Kidney (tissue), 14 donors: ENCODE results near the gene UBAC2. TPM values are rescaled to one million over a fixed set of nuclear protein-coding genes. Genes with fewer than 3 reads are reported as not detected.

Source experiments
- DNase-seq, 5 donors: peaks; one replicate each; pipeline ENCODE4 v3.0.0-alpha.2; 2013 to 2020
- FAIRE-seq: peaks from 2 replicates; lab custom pipeline; 2012; peaks lifted over from hg19 to GRCh38; lab: Jason Lieb, UNC
- H3K27ac ChIP-seq, 2 donors: one replicate each; pipeline ENCODE4 v1.7.0; 2013; ENCODE audit warnings: low read depth in 2 of 2, low read length in 2 of 2, inconsistent platforms in 1 of 2
- H3K27me3 ChIP-seq: one replicate; pipeline ENCODE4 v1.7.1; 2013; ENCODE audit warnings: low read length, inconsistent platforms; ENCODE audit not compliant: control insufficient read depth, insufficient read depth
- H3K36me3 ChIP-seq, 3 donors: one replicate each; pipeline versions ENCODE4 v1.7.0 to v1.7.1; 2013; ENCODE audit warnings: low read length in 3 of 3, control low read depth in 1 of 3, inconsistent platforms in 1 of 3; ENCODE audit not compliant: insufficient read depth in 3 of 3, control insufficient read depth in 2 of 3
- H3K4me1 ChIP-seq, 3 donors: one replicate each; pipeline versions ENCODE4 v1.7.0 to v1.7.1; 2013; ENCODE audit warnings: low read length in 3 of 3, inconsistent platforms in 1 of 3, low read depth in 1 of 3; ENCODE audit not compliant: control insufficient read depth in 2 of 3, insufficient read depth in 2 of 3
- H3K4me3 ChIP-seq, 3 donors: one replicate each; pipeline versions ENCODE4 v1.7.0 to v1.8.1; 2013; ENCODE audit warnings: low read length in 3 of 3, control low read depth in 1 of 3, inconsistent platforms in 1 of 3
- H3K9ac ChIP-seq, 3 donors: one replicate each; pipeline versions ENCODE4 v1.7.0 to v1.7.1; 2013; ENCODE audit warnings: low read length in 3 of 3, control low read depth in 1 of 3, inconsistent platforms in 1 of 3
- H3K9me3 ChIP-seq, 3 donors: one replicate each; pipeline versions ENCODE4 v1.7.0 to v1.7.1; 2013; ENCODE audit warnings: low read length in 3 of 3, control low read depth in 1 of 3, inconsistent platforms in 1 of 3; ENCODE audit not compliant: control insufficient read depth in 2 of 3, insufficient read depth in 1 of 3
- CTCF ChIP-seq: IDR thresholded peaks from 3 replicates; pipeline ENCODE4 v1.5.1; 2012; ENCODE audit warnings: mild to moderate bottlenecking, moderate library complexity, borderline replicate concordance; ENCODE audit not compliant: insufficient read depth; ENCODE audit errors: extremely low read depth
- intact Hi-C: fragments of 100-400 bp; cut with DNase I; formaldehyde crosslinking; loops from one replicate; pipeline ENCODE4 v1.11.1; 2022
- polyA plus RNA-seq: library from polyadenylated mRNA; stranded (reverse); fragments of 350-450 nt; fragmentation: Illumina TruSeq; extraction: RNeasy Lipid Tissue Mini Kit (QIAGEN cat#74804); gene quantifications from one replicate; pipeline ENCODE4 v1.2.3, GENCODE V29; 2014; ENCODE audit warnings: low read depth, low replicate concordance; ENCODE audit not compliant: insufficient read depth
- total RNA-seq: library from RNA; stranded (reverse); fragmentation: NEBNext Ultra II Directional; extraction: Animal tissue kit (Norgen Biotek cat#: 25700); gene quantifications from one replicate; pipeline ENCODE4 v1.2.1, GENCODE V29; 2021
- donor health status: control.
- donor health status: control.
- donor health status: control.
- donor health status: control.
- donor health status: control.
- donor health status: DM: yes; HTN: yes; CAD: no.
- donor health status: Normal renal cell carcinoma (clear cell type).

UBAC2 gene
- total and polyA plus RNA-seq, 2 donors from 2014 or later, result 61.8 to 77.5 TPM

GRCh38 chr13:99311137-99311536 lies 110.5 kb downstream of the UBAC2 start:
- Histone ChIP-seq H3K9ac (no peak overlapping the region), H3K9me3 (no peaks in the 10 kb centered on the region), H3K4me1 (peaks cover 0 to 4% (median 0%) of the 10 kb centered on the region in 3 donors), H3K36me3 (no peaks in the 10 kb centered on the region), H3K4me3 (no peak overlapping the region), H3K27ac (no peak overlapping the region), H3K27me3 (no peaks in the 10 kb centered on the region)
- no peak for FAIRE-seq
- intact Hi-C loops, result no loop called here
- no peak for TF ChIP-seq CTCF
- no peak for DNase-seq

- DNase-seq (no peak), FAIRE-seq (no peak)
- Histone ChIP-seq H3K9me3 (no peaks in the 10 kb centered on the region), H3K9ac (no peak overlapping the region), H3K4me1 (peaks cover 0 to 4% (median 0%) of the 10 kb centered on the region in 3 donors), H3K27me3 (no peaks in the 10 kb centered on the region), H3K36me3 (no peaks in the 10 kb centered on the region), H3K27ac (peak overlapping the region in 1 of 2 donors; percentile 17), H3K4me3 (no peak overlapping the region)
- TF ChIP-seq CTCF, result no peak
- intact Hi-C loops, result no loop called here
Measured at GRCh38 chr13:99311748-99312492, 111.3 kb downstream of the UBAC2 start.

GRCh38 chr13:99312493-99312883 lies 111.8 kb downstream of the UBAC2 start:
- no peak for FAIRE-seq
- no peak overlapping the region for H3K9ac ChIP-seq
- no peak for TF ChIP-seq CTCF
- H3K4me1 ChIP-seq, result peaks cover 0 to 4% (median 0%) of the 10 kb centered on the region in 3 donors
- intact Hi-C loops, result no loop called here
- no peaks in the 10 kb centered on the region for H3K9me3 ChIP-seq
- H3K27me3 ChIP-seq, result no peaks in the 10 kb centered on the region
- DNase-seq, result no peak
- no peak overlapping the region for H3K4me3 ChIP-seq
- H3K36me3 ChIP-seq, result no peaks in the 10 kb centered on the region
- H3K27ac ChIP-seq, result peak overlapping the region in 1 of 2 donors; percentile 17
